GM21529 (cell line): ENCODE results near the gene PTK7.
A peak's percentile ranks its signal among the peaks of the same experiment; 100 is the strongest.

ENCODE experiments used
- ATAC-seq: cut with Tn5 transposase; IDR thresholded peaks from one replicate; pipeline ENCODE4 v1.9.1; 2021; ENCODE audit not compliant: unreplicated experiment

Gene PTK7

DNA sequence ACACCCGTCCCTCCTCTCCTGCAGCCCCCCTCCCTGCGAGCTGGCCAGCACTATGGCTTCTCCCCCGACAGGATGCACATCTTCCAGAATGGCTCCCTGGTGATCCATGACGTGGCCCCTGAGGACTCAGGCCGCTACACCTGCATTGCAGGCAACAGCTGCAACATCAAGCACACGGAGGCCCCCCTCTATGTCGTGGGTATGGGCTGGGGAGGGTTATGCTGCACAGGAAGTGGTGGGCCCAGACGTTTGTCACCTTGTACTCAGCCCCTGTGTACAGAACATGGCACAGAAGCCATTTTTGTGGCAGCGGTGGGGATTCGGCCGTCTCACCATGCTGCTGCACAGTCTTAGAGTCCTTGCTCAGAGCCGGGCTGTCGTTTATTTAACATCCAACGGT lies 66.0 kb downstream of the PTK7 start:
- ATAC-seq: no peak

DNA sequence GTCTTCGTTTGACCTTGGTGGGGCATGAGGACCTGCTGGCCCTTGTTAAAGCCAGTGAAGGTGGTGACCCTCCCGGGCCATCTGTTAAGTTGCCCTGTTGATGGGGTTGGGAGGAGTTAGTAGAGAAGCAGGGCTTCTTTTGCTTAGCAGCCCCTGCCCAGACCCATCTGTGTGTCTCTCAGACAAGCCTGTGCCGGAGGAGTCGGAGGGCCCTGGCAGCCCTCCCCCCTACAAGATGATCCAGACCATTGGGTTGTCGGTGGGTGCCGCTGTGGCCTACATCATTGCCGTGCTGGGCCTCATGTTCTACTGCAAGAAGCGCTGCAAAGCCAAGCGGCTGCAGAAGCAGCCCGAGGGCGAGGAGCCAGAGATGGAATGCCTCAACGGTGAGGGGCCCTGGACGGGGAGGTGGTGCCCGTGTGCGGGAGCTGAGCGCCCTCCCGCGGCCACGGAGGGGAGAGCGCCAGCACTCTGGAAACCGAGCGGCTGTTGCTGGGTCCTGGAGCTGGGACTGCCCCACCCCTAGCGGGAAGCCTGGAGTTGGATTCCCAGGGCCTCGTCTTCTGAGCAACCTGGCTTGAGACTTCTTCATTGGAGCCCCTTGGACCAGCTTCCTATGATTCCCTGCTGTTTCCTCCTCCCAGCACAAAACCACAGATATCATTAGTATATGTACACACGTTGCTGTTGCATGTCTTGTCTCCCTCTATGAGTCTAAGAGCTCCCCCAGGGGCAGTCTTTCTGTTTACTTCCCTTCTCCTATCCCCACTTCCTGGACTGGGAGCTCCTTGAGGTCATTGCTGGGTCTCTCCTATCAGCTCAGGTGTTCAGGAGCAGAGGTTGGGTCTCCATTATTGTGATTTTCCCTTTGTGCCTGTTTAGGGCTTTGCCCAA lies 67.4 kb downstream of the PTK7 start:
- ATAC-seq: no peak

DNA sequence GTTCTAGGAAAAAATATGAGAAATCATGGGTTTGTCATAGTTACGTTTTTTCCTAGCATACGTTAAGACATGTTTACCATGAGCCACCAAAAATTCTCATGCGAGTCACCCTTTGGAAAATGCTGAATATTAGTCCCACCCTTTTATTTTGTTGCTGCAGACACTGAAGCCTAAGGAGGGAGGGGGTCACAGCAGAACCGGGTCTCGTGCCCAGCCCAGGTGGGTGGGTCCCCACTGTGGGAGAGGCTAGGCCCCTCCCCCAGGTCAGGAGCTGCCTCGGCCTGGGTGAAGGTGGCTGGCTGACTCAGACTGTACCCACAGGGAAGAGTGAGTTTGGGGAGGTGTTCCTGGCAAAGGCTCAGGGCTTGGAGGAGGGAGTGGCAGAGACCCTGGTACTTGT lies 68.8 kb downstream of the PTK7 start:
- no peak for ATAC-seq

DNA sequence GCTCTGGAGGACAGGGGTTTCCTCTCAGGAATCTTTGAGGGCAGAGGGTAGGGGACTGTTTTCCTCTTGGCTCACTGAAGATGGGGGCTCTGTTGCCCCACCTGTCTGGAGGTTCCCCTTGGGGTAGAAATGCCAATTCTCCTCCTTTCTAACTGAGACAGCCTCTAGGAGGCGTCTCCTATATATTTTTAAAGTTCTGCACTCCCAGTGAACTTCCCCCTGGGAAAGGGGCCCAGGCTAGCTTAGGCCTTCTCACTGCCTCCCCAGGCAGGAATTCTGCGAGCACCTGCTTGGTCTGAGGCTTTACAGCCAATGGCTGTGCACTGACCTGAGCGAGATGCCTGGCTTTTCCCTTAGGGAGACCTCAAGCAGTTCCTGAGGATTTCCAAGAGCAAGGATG lies 70.1 kb downstream of the PTK7 start:
- ATAC-seq: no peak

DNA sequence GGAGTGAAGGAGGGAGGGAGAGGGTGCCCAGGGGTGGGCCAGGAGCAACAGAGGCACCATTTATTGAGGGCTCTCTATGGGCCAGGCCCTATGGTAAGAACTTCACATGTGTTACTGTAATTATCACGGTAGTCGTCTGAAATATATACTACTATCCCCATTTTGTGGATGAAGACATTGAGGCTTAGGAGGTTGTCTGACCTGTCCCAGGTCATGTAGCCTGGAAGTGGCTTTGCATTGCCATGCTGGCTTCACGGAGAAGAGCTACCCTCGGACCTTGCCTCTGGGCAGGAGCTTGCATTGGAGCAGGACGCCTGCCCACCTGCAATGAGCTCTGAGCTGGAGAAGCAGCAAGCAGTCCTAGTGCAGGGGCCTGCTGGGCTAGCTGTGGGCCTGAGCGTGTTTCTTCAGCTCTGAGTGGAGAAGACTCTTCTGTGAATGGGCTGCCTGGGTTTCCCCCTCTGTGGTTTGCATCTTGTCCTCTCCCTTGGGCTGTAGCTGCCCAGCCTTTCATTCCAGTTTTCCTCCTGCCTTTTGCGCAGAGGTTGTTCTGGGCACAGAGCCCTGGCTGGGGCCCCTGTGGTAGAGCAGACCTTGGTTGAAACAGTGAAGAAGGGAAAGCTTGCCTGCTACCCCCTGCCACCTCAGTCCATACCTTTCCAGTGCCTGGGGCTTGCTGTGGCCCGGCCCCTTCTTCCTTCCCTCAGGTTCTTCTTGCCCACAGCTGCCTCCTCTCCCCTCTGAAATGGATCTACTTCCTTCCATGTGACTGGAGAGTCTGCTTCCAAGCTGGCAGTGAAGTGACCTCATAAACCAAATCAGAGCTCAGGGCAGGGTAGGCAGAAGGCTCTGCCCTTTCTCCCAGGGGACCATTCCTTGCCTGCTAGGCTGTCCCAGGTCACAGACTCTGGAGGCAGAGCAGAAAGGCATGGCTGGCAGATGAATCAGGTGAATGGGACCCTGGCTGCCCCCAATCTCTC lies 70.9 kb downstream of the PTK7 start:
- no peak for ATAC-seq

DNA sequence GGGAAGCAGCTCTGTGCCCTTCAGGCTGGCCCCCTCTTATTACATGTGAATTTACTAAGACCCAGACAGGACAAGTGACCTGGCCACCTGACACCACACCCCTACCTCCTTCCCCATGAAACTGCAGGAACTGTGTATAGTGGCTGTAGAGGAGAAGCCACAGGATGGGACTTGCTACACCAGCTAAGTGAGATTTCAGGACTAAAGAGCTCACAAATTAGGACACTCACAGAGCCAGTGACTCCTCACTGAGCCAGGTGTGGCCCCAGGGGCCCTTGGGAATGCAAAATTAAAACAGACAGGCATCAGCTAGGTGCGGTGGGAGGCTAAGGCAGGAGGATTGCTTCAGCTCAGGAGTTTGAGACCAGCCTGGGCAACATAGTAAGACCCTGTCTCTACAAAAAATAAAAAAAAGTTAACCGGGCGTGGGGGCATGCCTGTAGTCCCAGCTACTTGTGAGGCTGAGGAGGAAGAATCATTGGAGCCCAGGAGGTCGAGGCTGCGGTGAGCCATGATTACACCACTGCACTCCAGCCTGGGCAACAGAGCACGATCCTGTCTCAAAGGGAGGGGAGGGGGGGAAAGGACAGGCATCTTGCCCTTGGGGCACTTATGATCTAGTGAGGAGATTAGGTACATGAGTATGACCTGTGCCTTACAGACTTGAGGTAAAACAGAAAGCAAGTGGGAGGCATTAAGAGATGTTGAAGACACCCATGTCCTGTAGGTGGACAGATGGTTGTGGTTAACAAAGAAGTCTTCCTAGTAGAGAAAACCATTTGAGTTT lies 71.8 kb downstream of the PTK7 start:
- ATAC-seq: no peak

DNA sequence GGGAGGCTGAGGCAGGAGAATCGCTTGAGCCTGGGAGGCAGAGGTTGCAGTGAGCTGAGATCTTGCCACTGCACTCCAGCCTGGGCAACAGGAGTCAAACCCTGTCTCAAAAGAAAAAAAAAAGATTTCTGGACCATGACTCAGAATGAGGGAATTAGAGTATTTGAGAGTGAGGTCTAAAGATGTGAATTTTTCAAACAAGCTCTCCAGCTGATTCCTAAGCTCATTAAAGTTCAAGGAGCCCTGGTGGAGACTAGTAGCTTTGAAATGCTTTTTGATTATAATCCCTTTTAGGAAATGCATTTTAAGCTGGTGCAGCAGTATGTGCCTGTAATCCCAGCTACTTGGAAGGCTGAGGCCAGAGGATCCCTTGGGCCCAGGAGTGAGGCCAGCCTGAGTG lies 73.2 kb downstream of the PTK7 start:
- ATAC-seq: no peak

DNA sequence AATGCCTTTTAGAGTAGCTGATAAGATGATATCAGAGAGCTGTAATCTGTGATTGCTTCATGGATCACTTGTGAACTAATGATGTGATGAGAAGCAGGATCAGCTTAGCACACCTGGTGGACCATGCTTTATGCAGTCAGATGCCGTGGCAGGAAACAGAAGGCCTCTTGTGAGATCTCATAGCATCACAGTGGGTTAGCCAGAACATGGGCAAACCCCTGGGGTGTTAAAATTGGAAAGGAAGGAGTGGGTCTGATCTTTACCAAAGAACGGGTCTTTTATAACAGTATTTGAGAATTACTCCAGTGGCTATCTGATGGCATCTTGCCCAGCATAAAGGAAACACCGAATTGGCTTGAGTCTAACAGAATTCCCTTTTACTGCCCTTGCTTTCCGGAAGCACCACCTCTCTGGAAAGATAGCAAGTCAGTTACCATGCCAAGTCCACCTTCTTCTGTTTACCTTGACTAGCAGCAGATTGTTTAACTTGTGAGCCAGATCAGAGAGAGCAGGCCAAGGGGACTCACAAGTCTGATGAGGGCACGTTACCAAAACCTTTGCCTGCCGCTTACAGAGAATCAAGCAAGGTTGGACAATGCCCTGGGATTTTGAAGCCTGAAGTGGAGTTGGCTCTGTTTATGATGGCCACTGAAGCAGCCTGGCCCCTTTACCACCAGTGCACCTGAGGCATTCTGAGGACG lies 74.1 kb downstream of the PTK7 start:
- no peak for ATAC-seq

DNA sequence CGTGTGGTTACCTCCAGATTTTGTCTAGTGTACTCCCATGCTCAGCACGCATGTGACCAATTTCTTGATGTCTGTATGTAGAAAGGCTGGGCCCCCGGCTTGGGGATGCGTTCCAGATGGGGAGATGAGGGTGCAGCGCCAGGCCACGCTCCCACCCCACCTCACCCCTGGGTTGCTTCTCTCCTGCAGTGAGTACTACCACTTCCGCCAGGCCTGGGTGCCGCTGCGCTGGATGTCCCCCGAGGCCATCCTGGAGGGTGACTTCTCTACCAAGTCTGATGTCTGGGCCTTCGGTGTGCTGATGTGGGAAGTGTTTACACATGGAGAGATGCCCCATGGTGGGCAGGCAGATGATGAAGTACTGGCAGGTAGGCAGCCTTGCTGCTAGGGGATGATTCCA lies 83.5 kb downstream of the PTK7 start:
- ATAC-seq: no peak

DNA sequence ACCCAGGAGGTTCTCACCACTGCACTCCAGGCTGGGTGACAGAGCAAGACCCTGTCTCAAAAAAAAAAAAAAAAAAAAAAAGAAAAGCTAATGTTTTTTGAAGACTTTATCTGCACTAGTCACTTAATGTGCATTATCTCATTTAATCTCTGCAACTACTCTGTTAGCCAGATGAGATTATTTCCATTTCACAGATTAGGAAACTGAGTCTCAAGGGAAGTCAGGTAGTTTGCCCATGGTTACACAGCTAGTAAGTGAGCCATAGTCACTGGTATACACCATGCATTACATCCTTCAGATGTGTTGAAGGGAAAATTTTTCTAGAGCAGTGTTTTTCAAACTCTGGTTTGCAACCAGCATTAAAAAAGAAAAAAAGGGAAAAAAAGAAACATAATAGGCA lies 87.8 kb downstream of the PTK7 start:
- ATAC-seq: no peak

DNA sequence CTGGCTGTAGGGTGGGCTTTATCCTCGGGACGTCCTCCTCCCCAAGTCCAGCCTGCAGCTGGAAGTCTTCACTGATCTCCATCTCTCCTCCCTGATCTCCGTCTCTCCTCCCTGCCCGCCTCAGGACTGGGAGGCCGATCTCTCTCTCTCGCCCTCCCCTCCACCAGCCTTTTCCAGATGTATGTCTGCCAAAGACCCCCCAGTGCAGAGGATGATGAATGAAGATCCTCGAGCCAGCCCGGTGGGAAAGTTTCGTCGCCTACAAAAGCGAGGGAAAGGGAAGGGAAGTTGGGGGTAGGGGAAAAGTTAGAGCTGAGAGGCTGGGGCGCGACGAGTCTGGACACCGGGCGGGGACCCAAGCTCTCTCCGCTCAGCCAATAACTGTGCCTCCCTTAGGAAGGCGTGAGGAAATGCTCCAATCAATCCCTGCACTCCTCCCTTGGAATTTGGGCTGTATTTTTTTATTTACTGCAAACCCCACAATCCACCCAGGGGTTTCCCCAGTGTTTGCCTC lies 94.4 kb downstream of the PTK7 start:
- ATAC-seq: no peak

DNA sequence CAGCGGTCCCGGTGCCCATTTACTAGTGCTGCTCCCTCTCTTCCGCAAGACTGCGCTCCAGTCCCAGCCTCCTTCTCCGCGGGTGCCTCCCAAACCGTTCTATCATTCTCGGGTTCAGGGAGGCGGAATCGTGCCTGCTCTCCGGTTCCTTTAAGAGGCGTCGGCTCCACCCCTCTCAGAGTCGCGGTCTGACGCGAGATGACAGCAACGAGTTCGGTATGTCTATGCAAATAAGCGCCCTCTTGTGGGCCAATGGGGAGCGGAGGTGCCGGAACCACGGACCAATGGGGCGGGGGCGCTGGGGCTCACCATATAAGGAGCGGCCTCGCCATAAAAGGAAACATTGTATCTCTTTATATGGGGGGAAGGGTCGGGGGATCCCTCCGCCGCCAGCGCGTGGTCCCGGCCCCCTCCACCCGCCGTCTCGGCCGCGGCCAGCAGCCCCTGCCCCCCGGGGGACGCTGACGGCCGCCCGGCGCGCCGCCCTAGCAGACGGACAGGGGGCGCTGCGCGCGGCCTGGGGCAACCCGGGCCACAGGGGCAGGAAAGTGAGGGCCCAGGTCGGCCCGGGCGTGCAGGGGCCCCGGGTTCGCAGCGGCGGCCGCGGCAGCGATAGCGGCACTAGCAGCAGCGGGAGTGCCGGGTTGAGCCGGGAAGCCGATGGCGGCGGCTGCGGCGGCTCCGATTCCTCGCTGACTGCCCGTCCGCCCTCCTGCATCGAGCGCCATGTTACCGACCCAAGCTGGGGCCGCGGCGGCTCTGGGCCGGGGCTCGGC lies 95.0 kb downstream of the PTK7 start, which contains the start of gene SRF:
TSS of gene SRF (plus strand) at position 339 of the 776 bp plus-strand sequence. CDS start at position 727, 388 bp downstream.
- ATAC-seq: peak; percentile 59

DNA sequence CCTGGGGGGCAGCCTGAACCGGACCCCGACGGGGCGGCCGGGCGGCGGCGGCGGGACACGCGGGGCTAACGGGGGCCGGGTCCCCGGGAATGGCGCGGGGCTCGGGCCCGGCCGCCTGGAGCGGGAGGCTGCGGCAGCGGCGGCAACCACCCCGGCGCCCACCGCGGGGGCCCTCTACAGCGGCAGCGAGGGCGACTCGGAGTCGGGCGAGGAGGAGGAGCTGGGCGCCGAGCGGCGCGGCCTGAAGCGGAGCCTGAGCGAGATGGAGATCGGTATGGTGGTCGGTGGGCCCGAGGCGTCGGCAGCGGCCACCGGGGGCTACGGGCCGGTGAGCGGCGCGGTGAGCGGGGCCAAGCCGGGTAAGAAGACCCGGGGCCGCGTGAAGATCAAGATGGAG lies 95.6 kb downstream of the PTK7 start:
- ATAC-seq: no peak

DNA sequence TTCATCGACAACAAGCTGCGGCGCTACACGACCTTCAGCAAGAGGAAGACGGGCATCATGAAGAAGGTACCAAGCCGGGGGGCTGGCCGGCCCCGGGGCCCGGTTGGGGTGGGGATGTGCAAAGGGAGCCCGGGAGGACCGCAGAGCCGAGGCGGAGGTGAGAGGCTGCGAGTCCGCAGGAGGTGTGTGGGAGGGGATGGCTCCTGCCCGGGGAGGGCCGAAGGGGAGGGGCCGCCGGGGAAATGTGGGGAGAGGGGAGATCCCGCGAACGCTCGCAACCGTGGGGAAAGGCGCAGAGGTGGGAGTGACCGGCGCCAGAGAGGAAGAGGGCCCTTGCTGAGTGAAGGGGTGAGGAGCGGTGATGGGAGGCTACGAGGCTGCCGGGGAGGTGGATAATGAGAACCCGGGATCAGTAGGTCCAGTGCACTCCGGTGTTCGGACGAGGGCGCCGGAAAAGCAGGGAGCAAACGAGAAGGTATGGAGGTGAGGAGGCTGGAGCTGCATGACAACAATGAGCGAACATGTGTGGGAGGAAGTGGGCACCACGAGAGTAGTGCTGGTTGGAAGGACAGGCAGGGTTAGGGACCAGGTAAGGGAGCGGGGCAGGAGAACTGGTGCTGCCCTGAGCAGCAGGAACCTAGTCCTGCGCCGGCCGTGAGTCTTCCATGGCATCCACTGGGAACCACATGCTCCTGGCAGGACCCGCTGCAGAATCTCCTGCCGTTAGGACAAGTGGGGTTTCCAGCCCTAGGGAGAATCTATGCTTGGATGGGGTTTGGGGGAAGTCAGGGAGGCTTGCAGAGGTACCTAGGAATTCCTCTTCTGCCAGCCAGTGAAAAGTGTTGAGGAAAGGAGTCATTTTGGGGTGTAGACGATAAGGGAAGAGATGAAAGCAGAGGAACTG lies 96.2 kb downstream of the PTK7 start:
- no peak for ATAC-seq

DNA sequence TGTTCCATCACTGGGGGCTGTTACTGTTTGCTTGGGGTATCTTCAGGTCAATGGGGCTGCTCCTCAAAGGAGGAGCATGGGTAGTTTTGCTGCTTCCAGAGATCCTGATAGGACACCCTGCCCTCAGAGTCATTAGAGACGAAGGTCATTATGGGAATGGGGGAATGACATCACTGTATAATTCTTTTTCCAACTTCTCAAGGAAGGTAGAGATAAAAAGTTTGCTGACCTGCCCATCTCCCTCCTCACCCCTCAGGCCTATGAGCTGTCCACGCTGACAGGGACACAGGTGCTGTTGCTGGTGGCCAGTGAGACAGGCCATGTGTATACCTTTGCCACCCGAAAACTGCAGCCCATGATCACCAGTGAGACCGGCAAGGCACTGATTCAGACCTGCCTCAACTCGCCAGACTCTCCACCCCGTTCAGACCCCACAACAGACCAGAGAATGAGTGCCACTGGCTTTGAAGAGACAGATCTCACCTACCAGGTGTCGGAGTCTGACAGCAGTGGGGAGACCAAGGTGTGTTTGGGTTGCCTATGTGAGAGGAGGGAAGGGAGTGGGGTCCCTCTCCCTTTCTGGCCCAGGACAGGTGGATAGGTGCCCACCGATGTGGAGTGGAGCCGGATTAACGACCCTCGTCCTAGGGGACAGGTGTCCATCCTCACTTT lies 97.6 kb downstream of the PTK7 start:
- ATAC-seq: no peak

DNA sequence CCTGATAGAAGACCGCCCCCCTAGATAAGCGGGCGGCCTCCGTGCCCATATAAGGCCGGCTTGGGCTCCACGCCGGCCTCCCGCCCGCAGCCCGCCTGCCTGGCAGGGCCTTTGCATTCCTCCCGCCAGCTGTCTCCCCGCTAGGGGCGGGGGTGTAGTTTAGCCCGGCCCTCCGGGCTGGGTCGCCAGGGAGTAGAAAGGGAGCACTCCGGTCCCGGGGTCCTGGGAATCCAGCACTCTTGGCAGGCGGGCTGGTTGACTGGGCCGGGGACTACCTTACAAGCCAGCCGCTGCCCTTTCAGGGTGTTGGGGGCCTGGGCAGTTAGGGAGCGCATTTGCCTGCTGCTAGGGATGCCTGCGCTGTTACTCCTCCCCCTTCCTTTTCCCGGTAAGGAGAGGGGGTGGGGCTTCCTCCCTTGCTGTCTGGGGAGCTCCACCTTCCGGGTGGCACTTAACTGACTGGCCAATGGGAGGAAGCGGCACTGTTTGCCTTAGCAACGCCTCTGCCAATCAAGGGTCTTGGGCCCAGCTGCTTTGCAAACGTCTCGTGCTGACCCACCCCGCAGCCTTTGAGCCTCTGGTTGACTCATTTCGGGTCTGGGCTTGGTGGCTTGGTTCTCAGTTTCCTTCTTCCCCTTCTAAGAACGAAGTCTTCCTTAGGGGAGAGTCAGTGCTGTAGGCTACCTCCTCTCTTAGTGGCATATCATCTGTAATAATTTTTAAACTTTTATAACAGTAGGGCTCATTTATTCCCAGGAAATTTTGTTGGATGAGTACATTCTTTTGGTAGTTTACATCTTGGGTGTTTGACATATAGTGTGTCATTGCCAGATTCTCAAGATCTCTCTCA lies 98.4 kb downstream of the PTK7 start:
- peak; percentile 74 for ATAC-seq
